SK-N-SH (cell line): ENCODE data around the gene GNB2. TPM values are rescaled to one million over a fixed set of nuclear protein-coding genes. Genes with fewer than 3 reads are reported as not detected.

Source experiments
- CTCF ChIA-PET: fragments of 300-600, 350-600 bp; formaldehyde crosslinking; extraction: SDS; loops from one replicate; lab custom pipeline; 2021; lab: Yijun Ruan, JAX
- POLR2A ChIA-PET: fragments of 350-600 bp; sonication (Branson Sonifier 250); formaldehyde crosslinking; extraction: SDS; loops from one replicate; lab custom pipeline; 2020; ENCODE audit warnings: antibody characterized with exemption, inconsistent platforms; lab: Yijun Ruan, JAX
- DNase-seq: peaks from one replicate; pipeline ENCODE4 v3.0.0; 2012
- H2AFZ ChIP-seq: fragments of 200-600 bp; sonication (generic); 2 replicates; pipeline ENCODE4 v1.8.1; 2016; ENCODE audit warnings: antibody characterized with exemption, mild to moderate bottlenecking, low read depth
- H3F3A ChIP-seq: fragments of 200-600 bp; sonication (generic); replicated peaks from 2 replicates; pipeline ENCODE3; 2016; ENCODE audit warnings: antibody characterized with exemption, mild to moderate bottlenecking; ENCODE audit not compliant: insufficient read depth
- H3K27ac ChIP-seq, 2 experiments: fragments of 200-500 bp in 1 of 2; fragments of 200-600 bp in 1 of 2; sonication (Bioruptor generic) in 1 of 2; sonication (generic), shearing (Covaris generic) in 1 of 2; 2 replicates each; pipeline versions ENCODE4 v1.5.1 to v1.6.1; 2014 to 2016; ENCODE audit warnings: low read depth in 2 of 2, inconsistent platforms in 1 of 2, low read length in 1 of 2, mild to moderate bottlenecking in 1 of 2, mixed read lengths in 1 of 2
- H3K27me3 ChIP-seq: fragments of 200-600 bp; sonication (generic), shearing (Covaris generic); 2 replicates; pipeline ENCODE4 v1.6.1; 2016; ENCODE audit warnings: mixed run types; ENCODE audit not compliant: insufficient read depth
- H3K36me3 ChIP-seq, 2 experiments: fragments of 200-500 bp in 1 of 2; fragments of 200-600 bp in 1 of 2; sonication (Bioruptor generic) in 1 of 2; sonication (generic) in 1 of 2; replicated peaks in 1 of 2; 2 replicates each; pipeline versions ENCODE3 to v1.5.1; 2014 to 2016; ENCODE audit warnings: low read length in 1 of 2, mild to moderate bottlenecking in 1 of 2; ENCODE audit not compliant: insufficient read depth in 2 of 2, control insufficient read depth in 1 of 2
- H3K4me1 ChIP-seq, 2 experiments: fragments of 200-500 bp in 1 of 2; fragments of 200-600 bp in 1 of 2; sonication (Bioruptor generic) in 1 of 2; sonication (generic), shearing (Covaris generic) in 1 of 2; 2 replicates each; pipeline versions ENCODE4 v1.5.1 to v1.6.1; 2014 to 2016; ENCODE audit warnings: low read depth in 1 of 2, low read length in 1 of 2, mixed run types in 1 of 2; ENCODE audit not compliant: insufficient read depth in 2 of 2, control insufficient read depth in 1 of 2
- H3K4me2 ChIP-seq: fragments of 200-600 bp; sonication (generic), shearing (Covaris generic); 2 replicates; pipeline ENCODE4 v1.6.1; 2017; ENCODE audit warnings: mixed run types
- H3K4me3 ChIP-seq, 2 experiments: fragments of 200-500 bp in 1 of 2; fragments of 200-600 bp in 1 of 2; sonication (Bioruptor generic) in 1 of 2; sonication (generic), shearing (Covaris generic) in 1 of 2; 2 replicates each; pipeline versions ENCODE4 v1.5.1 to v1.8.1; 2014 to 2016; ENCODE audit warnings: low read depth in 2 of 2, inconsistent platforms in 1 of 2, low read length in 1 of 2, mild to moderate bottlenecking in 1 of 2, mixed read lengths in 1 of 2, moderate library complexity in 1 of 2
- H3K79me2 ChIP-seq: fragments of 200-600 bp; sonication (generic); 2 replicates; pipeline ENCODE4 v1.8.1; 2017; ENCODE audit warnings: mild to moderate bottlenecking; ENCODE audit not compliant: insufficient read depth
- H3K9ac ChIP-seq: fragments of 200-600 bp; sonication (generic); 2 replicates; pipeline ENCODE4 v1.6.1; 2017; ENCODE audit warnings: mixed run types
- H3K9me2 ChIP-seq: fragments of 200-600 bp; sonication (generic); 2 replicates; pipeline ENCODE4 v1.6.1; 2017; ENCODE audit warnings: mixed run types
- H3K9me3 ChIP-seq: fragments of 200-600 bp; sonication (generic); 2 replicates; pipeline ENCODE4 v1.6.1; 2017; ENCODE audit warnings: mixed run types, mild to moderate bottlenecking, moderate library complexity
- H4K20me1 ChIP-seq: fragments of 200-600 bp; sonication (generic); 2 replicates; pipeline ENCODE4 v1.6.1; 2017; ENCODE audit warnings: mild to moderate bottlenecking, mixed run types; ENCODE audit not compliant: insufficient read depth
- CHD2 ChIP-seq: fragments of 150-350 bp; IDR thresholded peaks from 2 replicates; pipeline ENCODE4 v1.6.1; 2018; ENCODE audit warnings: low read length; ENCODE audit not compliant: partially characterized antibody
- FOSL2 ChIP-seq: IDR thresholded peaks from 2 replicates; pipeline ENCODE4 v1.4.0; 2012; ENCODE audit warnings: low read depth, mild to moderate bottlenecking, moderate library complexity, borderline replicate concordance
- GABPA ChIP-seq: IDR thresholded peaks from 2 replicates; pipeline ENCODE4 v1.4.0; 2012; ENCODE audit warnings: low read depth, mild to moderate bottlenecking
- JUND ChIP-seq: IDR thresholded peaks from 2 replicates; pipeline ENCODE4 v1.4.0; 2012
- MXI1 ChIP-seq: IDR thresholded peaks from 2 replicates; pipeline ENCODE4 v1.6.1; 2012; ENCODE audit warnings: mild to moderate bottlenecking, low read depth, low read length, improper control_type of control experiment
- POLR2AphosphoS5 ChIP-seq: IDR thresholded peaks from 2 replicates; pipeline ENCODE4 v1.6.1; 2012; ENCODE audit warnings: low read depth, low read length
- REST ChIP-seq: IDR thresholded peaks from 2 replicates; pipeline ENCODE4 v1.6.1; 2012; ENCODE audit warnings: mild to moderate bottlenecking, low read depth, low read length, moderate library complexity
- SIN3A ChIP-seq: IDR thresholded peaks from 2 replicates; pipeline ENCODE4 v1.6.1; 2012; ENCODE audit warnings: low read depth, mild to moderate bottlenecking, low read length, moderate library complexity, borderline replicate concordance
- YY1 ChIP-seq: IDR thresholded peaks from 2 replicates; pipeline ENCODE4 v1.4.0; 2012; ENCODE audit warnings: low read depth, mild to moderate bottlenecking
- WGBS: methylation state at CpG from one replicate; pipeline ENCODE4 v1.1.6; 2017; ENCODE audit warnings: low lambda C conversion rate; 5-methylcytosine and 5-hydroxymethylcytosine counted together
- polyA plus RNA-seq, 3 experiments: library from polyadenylated mRNA; depleted of rRNA; stranded (reverse); fragments of >200 nt; gene quantifications; 2 replicates each; pipeline ENCODE4 v1.2.3, GENCODE V29; 2012
- TF ChIP-seq, protein P1 (sequence below): IDR thresholded peaks from 2 replicates; pipeline ENCODE4 v1.4.0; 2012; ENCODE audit warnings: low read depth, borderline replicate concordance

The GNB2 gene
- polyA plus RNA-seq, 1 of the 3 experiments (the other 2 are of a cell fraction) = 398 TPM

GRCh38 chr7:100679129-100679926 is 5.8 kb downstream of the GNB2 start:
- Histone ChIP-seq H3K9me2 (no peaks in the 10 kb centered on the region), H2AFZ (no peak overlapping the region), H3K27ac (peak overlapping the region in 1 of 2 experiments; percentile 73; a peak in 2 of 4 replicates), H3F3A (peaks cover 61% of the 10 kb centered on the region), H3K4me3 (no peak overlapping the region), H3K9me3 (no peaks in the 10 kb centered on the region), H3K36me3 (peaks cover 37 to 77% of the 10 kb centered on the region in 2 experiments), H3K79me2 (peaks cover 42% of the 10 kb centered on the region), H3K4me1 (peaks cover 0 to 35% of the 10 kb centered on the region in 2 experiments; a peak in 1 of 4 replicates), H3K9ac (no peak overlapping the region), H3K4me2 (no peak overlapping the region), H4K20me1 (peaks cover 60% of the 10 kb centered on the region), H3K27me3 (no peaks in the 10 kb centered on the region)
- POLR2A ChIA-PET = interaction anchor here (1.1 to 6.3 kb wide), 7 partner anchors 11 to 93 kb away, joined by 3 to 23 read pairs (median 5); partner anchors contain the start of genes FBXO24, GIGYF1, MOSPD3 and POP7
- DNase-seq = peak; percentile 71
- TF ChIP-seq POLR2AphosphoS5 = no peak
- peak; percentile 31 for TF ChIP-seq CHD2
- CTCF ChIA-PET = interaction anchor here (0.8 to 10.5 kb wide), 9 partner anchors 13 to 173 kb away, joined by 3 to 227 read pairs (median 3); partner anchors contain the start of genes FBXO24, GIGYF1, LRCH4 and MOSPD3
- WGBS = 90% methylated on average over 13 of the region's 13 CpGs

GRCh38 chr7:100679927-100680575 is 6.5 kb downstream of the GNB2 start:
- Histone ChIP-seq H3K9ac (no peak overlapping the region), H3K27ac (peak overlapping the region in 1 of 2 experiments; percentile 73; a peak in 1 of 4 replicates), H3K79me2 (peaks cover 35% of the 10 kb centered on the region), H3K4me3 (no peak overlapping the region), H3F3A (peaks cover 61% of the 10 kb centered on the region), H3K4me2 (no peak overlapping the region)
- peak; percentile 44 for DNase-seq
- POLR2A ChIA-PET = interaction anchor here (0.5 to 6.3 kb wide), 10 partner anchors 11 to 192 kb away, joined by 3 to 23 read pairs (median 4); partner anchors contain the start of genes ACTL6B, GIGYF1 and MOSPD3
- no peak for TF ChIP-seq JUND
- TF ChIP-seq GABPA = 0 out of 2 replicates have a peak, but pooled peaks have one; percentile 12
- TF ChIP-seq, all 33 proteins: peak for 1
- Histone ChIP-seq H3K4me1 (peaks cover 0 to 35% of the 10 kb centered on the region in 2 experiments; a peak in 1 of 4 replicates), H3K27me3 (no peaks in the 10 kb centered on the region), H2AFZ (no peak overlapping the region), H4K20me1 (peaks cover 56% of the 10 kb centered on the region), H3K9me2 (no peaks in the 10 kb centered on the region), H3K36me3 (peaks cover 37 to 84% of the 10 kb centered on the region in 2 experiments), H3K9me3 (no peaks in the 10 kb centered on the region)
- CTCF ChIA-PET = interaction anchor here (0.8 to 10.5 kb wide), 12 partner anchors 13 to 197 kb away, joined by 3 to 227 read pairs (median 5); partner anchors contain the start of genes ACTL6B, FBXO24, GIGYF1 and LRCH4
- 91% methylated on average over 13 of the region's 13 CpGs for WGBS

DNA sequence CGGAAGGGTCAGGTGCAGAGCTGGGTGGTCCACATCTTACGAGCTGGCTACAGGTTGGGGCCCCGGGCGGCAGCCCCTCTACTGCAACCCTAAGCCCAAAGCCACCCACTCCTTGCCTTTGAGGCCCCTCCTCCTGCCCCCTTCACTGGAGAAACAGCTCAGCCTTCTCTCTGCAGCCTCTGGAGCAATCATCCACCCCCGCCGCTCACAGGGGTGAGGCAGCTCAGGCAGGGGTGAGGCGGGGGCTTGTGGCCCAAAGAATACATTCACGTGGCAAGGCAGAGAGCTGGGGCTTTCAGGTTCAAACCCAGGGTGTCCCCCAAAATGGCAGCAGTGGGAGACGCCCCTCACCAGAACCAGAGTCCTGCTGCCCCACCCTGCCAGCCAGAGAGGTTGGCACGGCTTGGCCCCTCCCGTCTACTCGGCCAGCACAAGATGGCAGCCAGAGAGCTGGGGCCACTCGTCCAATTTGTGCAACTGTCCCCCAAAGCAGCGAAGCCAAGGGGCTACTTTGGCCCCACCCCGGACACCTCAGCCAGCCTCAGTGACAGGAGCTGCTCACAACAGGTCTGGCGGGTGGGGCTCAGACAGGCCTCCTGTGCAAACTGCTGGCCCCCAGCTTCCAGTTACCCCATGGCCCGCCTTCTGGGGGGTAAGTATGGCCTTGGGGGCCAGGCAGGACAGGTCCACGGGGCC is 7.2 kb downstream of the GNB2 start:
- H3K27me3 ChIP-seq = no peaks in the 10 kb centered on the region
- peaks cover 56% of the 10 kb centered on the region for H4K20me1 ChIP-seq
- H3K9me2 ChIP-seq = no peaks in the 10 kb centered on the region
- H2AFZ ChIP-seq = no peak overlapping the region
- H3K9ac ChIP-seq = no peak overlapping the region
- H3K79me2 ChIP-seq = peaks cover 28% of the 10 kb centered on the region
- 97% methylated on average over 9 of the region's 18 CpGs for WGBS
- POLR2A ChIA-PET = interaction anchor here (0.5 to 3.5 kb wide), 8 partner anchors 10 to 192 kb away, joined by 3 to 14 read pairs (median 4); partner anchors contain the start of genes ACTL6B, GIGYF1 and MOSPD3
- H3K36me3 ChIP-seq = peaks cover 37 to 91% of the 10 kb centered on the region in 2 experiments
- H3K4me3 ChIP-seq = no peak overlapping the region
- DNase-seq = peak; percentile 50
- H3K27ac ChIP-seq = peak overlapping the region; percentile 2 to 9; a peak in 1 of 4 replicates
- no peaks in the 10 kb centered on the region for H3K9me3 ChIP-seq
- no peak overlapping the region for H3K4me2 ChIP-seq
- CTCF ChIA-PET = interaction anchor here (0.8 to 10.5 kb wide), 11 partner anchors 12 to 198 kb away, joined by 3 to 227 read pairs (median 5); partner anchors contain the start of genes ACTL6B, FBXO24, GIGYF1 and LRCH4
- peaks cover 0 to 35% of the 10 kb centered on the region in 2 experiments; a peak in 1 of 4 replicates for H3K4me1 ChIP-seq
- peaks cover 61% of the 10 kb centered on the region for H3F3A ChIP-seq
- no peak for TF ChIP-seq YY1
- TF ChIP-seq SIN3A = no peak
- TF ChIP-seq FOSL2 = no peak
- TF ChIP-seq MXI1 = no peak
- TF ChIP-seq REST = no peak
- TF ChIP-seq, protein P1, sequence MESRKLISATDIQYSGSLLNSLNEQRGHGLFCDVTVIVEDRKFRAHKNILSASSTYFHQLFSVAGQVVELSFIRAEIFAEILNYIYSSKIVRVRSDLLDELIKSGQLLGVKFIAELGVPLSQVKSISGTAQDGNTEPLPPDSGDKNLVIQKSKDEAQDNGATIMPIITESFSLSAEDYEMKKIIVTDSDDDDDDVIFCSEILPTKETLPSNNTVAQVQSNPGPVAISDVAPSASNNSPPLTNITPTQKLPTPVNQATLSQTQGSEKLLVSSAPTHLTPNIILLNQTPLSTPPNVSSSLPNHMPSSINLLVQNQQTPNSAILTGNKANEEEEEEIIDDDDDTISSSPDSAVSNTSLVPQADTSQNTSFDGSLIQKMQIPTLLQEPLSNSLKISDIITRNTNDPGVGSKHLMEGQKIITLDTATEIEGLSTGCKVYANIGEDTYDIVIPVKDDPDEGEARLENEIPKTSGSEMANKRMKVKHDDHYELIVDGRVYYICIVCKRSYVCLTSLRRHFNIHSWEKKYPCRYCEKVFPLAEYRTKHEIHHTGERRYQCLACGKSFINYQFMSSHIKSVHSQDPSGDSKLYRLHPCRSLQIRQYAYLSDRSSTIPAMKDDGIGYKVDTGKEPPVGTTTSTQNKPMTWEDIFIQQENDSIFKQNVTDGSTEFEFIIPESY = no peak
